Measurements from ENCODE around the gene SLC30A10.

DNA sequence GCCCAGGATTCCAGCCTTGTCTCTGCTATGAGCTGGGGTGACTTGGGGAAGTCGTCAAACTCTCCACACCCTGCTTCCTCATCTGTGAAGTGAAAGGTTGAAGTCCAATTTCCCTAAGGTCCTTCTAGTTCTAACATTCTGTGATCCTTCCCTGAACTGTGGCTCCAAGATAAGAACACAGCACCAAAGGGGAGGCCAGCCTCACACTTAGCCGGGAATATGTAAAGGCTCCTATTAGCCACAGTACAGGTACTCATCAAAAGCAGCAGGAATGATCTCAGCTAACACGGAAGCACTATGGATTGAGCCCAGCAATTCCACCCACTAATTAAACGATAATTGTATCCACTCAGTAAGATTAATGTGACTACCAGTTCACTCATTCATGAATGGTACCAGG is 4.0 kb downstream of the SLC30A10 start:
- no peak for TF ChIP-seq TAF1 (IDR thresholded peaks at IDR 0.05; ENCODE audit: low read depth)
- TF ChIP-seq, protein P1, sequence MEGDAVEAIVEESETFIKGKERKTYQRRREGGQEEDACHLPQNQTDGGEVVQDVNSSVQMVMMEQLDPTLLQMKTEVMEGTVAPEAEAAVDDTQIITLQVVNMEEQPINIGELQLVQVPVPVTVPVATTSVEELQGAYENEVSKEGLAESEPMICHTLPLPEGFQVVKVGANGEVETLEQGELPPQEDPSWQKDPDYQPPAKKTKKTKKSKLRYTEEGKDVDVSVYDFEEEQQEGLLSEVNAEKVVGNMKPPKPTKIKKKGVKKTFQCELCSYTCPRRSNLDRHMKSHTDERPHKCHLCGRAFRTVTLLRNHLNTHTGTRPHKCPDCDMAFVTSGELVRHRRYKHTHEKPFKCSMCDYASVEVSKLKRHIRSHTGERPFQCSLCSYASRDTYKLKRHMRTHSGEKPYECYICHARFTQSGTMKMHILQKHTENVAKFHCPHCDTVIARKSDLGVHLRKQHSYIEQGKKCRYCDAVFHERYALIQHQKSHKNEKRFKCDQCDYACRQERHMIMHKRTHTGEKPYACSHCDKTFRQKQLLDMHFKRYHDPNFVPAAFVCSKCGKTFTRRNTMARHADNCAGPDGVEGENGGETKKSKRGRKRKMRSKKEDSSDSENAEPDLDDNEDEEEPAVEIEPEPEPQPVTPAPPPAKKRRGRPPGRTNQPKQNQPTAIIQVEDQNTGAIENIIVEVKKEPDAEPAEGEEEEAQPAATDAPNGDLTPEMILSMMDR (IDR thresholded peaks at IDR 0.05; ENCODE audit: poor library complexity, severe bottlenecking): no peak
- no peak for TF ChIP-seq EZH2 (IDR thresholded peaks at IDR 0.05; ENCODE audit: borderline replicate concordance, insufficient read depth, low read length, poor library complexity, severe bottlenecking)

Measured in neural cell (in vitro differentiated cells).